K562 (cell line): ENCODE data around the gene KLHDC10.

Experiments used
- JUND ChIP-seq, 2 experiments: IDR thresholded peaks; 2 replicates in 1 of 2; 3 replicates in 1 of 2; pipeline ENCODE4 v1.6.1; 2011; ENCODE audit warnings: borderline replicate concordance in 2 of 2, low read depth in 2 of 2, low read length in 2 of 2, improper control_type of control experiment in 1 of 2, missing biosample characterization in 1 of 2, missing genetic modification characterization in 1 of 2, missing genetic modification reagents in 1 of 2
- MEF2D ChIP-seq: conservative IDR thresholded peaks from 2 replicates; pipeline ENCODE4 v1.6.1; 2016; ENCODE audit warnings: low read depth, missing genetic modification characterization, missing compliant biosample characterization
- POLR2A ChIP-seq: fragments of 450-650 bp; conservative IDR thresholded peaks from 2 replicates; pipeline ENCODE4 v1.6.1; 2016
- THAP7 ChIP-seq: fragments of 250-450 bp; sonication (Bioruptor Pico); IDR thresholded peaks from 2 replicates; pipeline ENCODE4 v1.5.0; 2021
- ZBTB5 ChIP-seq: fragments of 450-650 bp; IDR thresholded peaks from 2 replicates; pipeline ENCODE4 v1.6.1; 2017; ENCODE audit warnings: antibody characterized with exemption
- ZKSCAN1 ChIP-seq: fragments of 150-350 bp; IDR thresholded peaks from 2 replicates; pipeline ENCODE4 v1.6.1; 2016; ENCODE audit warnings: low read depth, low read length

- TF ChIP-seq THAP7 (CRISPR knock-in tag) (no peak), ZBTB5 (no peak), JUND (IDR thresholded peaks at IDR 0.05; ENCODE audit: borderline replicate concordance, low read depth, low read length) (no peak), JUND (tag; IDR thresholded peaks at IDR 0.05; ENCODE audit: borderline replicate concordance, low read depth, low read length) (no peak), POLR2A (no peak), ZKSCAN1 (no peak), MEF2D (tag) (no peak)
Observed at GRCh38 chr7:130032698-130033097, 37.6 kb upstream of the KLHDC10 start.
